Liver (tissue), 3 donors: ENCODE measurements around the gene SFT2D1.

Experiments used
- CTCF ChIP-seq: fragments of 150-350 bp; IDR thresholded peaks from 2 replicates; pipeline ENCODE4 v1.5.1; 2017; ENCODE audit warnings: improper control_type of control experiment, low read depth, low read length; ENCODE audit not compliant: missing input control
- GABPA ChIP-seq, 2 donors: IDR thresholded peaks in 1 of 2; conservative IDR thresholded peaks in 1 of 2; 2 replicates each; pipeline ENCODE4 v1.6.1; 2016; ENCODE audit warnings: antibody characterized with exemption in 2 of 2, mild to moderate bottlenecking in 1 of 2, moderate library complexity in 1 of 2
- MAX ChIP-seq: IDR thresholded peaks from 2 replicates; pipeline ENCODE4 v1.6.1; 2016; ENCODE audit warnings: antibody characterized with exemption
- NR2F2 ChIP-seq: IDR thresholded peaks from 2 replicates; pipeline ENCODE4 v1.6.1; 2016; ENCODE audit warnings: antibody characterized with exemption
- RAD21 ChIP-seq, 2 donors: IDR thresholded peaks; 2 replicates each; pipeline ENCODE4 v1.6.1; 2016; ENCODE audit warnings: antibody characterized with exemption in 2 of 2, mild to moderate bottlenecking in 2 of 2
- donor health status: healthy.
- donor health status: healthy.

GRCh38 chr6:166305562-166306117 is 36.7 kb downstream of the SFT2D1 start:
- no peak for TF ChIP-seq CTCF
- TF ChIP-seq NR2F2 = no peak
- no peak for TF ChIP-seq GABPA (IDR thresholded peaks at IDR 0.05 in 1 of 2, conservative IDR thresholded peaks at IDR 0.05 in 1 of 2)
- TF ChIP-seq RAD21 (IDR thresholded peaks at IDR 0.05) = no peak
- TF ChIP-seq MAX = no peak
